Activated CD8-positive, alpha-beta memory T cell treated with anti-CD3 and anti-CD28 coated beads, Interleukin-2, amount 50 U/mL, for 24 hours (primary cell): ENCODE measurements around the gene SH2D4B.
"Not testable (repeated sequence)": the region's sequence is repeated elsewhere in the genome, so short reads cannot be mapped to it uniquely, and the experiment has no call there.

Source experiments
- DNase-seq: peaks from one replicate; pipeline ENCODE4 v3.0.0-alpha.2; 2020; ENCODE audit errors: extremely low read depth

Gene SH2D4B

DNA sequence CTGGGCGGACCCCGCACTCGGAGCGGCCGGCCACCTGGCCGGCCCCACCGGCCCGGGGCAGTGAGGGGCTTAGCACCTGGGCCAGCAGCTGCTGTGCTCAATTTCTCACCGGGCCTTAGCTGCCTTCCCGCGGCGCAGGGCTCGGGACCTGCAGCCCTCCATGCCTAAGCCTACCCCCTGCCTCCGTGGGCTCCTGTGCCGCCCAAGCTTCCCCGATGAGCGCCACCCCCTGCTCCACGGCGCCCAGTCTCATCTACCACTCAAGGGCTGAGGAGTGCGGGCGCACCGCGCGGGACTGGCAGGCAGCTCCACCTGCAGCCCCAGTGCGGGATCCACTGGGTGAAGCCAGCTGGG, 5.6 kb downstream of the SH2D4B start:
- not testable (repeated sequence) for DNase-seq

DNA sequence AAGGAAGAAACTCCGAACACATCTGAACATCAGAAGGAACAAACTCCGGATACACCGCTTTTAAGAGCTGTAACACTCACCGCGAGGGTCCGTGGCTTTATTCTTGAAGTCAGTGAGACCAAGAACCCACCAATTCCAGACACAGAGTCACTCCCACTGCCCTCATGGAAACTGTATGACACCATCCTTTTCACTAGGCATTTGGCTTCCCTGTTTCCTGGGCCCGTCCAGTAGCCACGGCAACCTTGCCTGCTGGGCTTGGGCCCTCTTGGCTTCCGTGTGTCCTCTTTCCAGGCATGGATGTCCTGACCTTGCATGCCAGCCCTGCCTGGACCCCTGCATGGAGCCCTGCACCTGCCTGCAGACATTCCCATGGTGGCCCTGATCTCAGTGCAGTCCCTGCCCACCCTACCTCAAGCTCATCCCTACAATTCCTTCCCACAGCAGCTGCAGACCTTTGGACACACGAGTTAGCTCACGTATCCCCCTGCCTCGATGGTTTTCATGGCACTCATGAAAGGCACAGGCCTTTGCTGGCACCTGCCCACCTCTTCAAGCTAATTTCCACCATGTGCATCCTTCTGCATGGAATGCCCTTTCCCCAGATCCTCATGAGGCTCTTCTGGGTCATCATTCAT, 6.7 kb downstream of the SH2D4B start:
- no peak for DNase-seq

DNA sequence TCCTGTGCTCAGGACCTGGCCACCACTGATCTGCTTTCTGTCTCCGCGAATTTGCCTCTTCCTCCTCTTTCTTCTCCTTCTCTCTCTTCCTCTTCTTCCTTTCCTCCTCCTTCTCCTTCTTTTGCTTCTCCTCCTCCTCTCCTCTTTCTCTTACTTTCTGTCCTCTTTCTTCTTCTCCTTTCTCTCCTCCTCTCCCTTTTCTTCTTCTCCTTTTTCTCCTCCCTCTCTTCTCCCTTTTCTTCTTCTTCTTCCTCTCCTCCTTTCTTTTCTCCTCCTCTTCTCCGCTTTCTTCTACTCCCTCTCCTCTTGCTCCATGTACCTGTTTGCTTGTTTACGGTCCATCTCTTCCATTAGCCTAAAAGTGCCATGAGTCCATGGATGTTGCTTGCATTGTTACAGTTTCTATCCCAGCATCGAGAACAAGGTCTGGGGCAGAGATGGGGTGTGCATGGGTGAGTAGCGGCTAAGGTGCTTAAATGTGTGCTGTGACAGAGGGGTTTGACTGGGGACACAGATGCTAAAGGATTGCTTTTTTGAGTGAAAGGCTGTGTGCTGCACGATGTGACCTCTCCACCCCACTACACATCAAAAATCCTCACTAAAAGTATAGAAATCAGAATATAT, 7.7 kb downstream of the SH2D4B start:
- DNase-seq, result no peak

DNA sequence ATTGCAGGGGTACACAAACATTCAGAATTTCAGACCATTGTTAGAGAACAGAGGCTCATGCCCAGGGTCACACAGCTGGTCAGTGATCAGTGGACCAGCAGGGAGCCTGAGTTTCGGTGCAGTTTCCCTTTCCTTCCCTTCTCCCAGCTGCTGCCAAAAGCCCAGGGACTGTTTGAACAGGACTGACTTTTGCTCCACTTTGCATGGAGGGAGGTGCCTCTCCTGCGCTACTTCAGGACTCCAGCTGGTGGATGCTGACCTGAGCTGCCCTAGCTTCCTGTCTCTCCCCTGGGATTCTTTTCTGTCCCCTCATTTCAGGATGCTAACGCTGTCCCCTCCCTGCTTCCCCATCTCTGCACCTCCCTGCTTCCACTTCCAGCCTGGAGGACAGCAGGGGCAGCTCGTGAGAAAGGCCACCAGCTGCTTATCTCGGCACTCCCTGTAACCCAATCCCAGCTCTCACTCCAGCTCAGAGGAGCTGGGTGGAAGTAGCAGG, 14.5 kb downstream of the SH2D4B start:
- no peak for DNase-seq

DNA sequence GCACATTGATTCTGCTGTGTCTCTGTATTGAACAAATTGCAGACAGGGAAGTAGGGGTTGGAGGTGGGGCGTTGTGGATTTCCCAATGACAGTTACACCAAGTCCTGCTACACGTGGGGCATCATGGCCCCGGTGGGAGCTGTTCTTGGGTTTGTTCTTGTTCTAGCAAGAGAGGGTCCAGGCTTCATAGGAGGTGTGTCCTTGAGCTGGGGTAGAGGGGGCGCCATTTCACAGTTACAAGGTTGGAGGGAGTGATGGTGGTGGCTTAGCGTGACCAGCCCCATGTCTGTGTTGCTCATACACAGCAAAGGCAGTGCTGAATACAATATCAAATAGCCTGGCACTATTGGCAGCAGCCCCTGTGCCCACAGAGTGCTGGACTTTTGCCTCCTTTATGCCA, 15.7 kb downstream of the SH2D4B start:
- no peak for DNase-seq

DNA sequence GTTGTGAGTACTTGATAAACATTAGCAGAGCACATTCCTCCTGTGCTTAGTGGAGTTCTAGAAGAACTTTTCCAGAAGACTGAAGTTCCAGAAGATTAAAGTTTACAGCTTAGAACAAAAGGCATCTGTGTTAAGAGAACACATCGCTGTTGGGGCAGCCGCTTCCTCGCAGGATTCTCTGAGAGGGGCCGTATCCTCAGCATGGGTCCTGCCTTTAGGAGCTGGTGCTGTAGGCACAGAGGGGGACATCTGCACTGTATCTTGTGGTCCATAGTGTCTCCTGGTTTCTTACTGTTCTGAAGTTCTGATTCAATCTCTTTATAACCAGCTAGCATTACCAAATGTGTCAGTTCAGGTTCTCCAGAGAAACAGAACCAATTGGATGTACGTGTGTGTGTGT, 16.3 kb downstream of the SH2D4B start:
- no peak for DNase-seq

DNA sequence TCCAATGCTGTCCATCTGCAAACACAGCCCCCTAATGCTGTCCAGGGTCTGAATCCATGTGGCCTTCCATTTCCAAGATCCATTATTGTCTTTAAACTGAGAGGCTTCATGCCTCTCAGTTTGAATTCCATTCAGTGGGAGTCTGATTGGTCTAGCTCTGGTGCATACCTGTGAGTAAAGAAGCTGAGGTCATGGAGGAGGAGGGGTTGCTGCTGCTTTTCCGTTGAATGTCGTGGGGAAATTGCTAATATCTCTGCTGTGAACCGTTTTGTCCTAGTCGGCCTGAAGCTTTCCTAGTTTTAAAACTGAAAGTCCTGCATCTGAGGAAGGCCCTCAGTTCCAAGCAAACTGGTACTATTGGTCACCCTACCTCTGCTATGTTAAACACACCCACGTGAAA, 17.7 kb downstream of the SH2D4B start:
- no peak for DNase-seq

DNA sequence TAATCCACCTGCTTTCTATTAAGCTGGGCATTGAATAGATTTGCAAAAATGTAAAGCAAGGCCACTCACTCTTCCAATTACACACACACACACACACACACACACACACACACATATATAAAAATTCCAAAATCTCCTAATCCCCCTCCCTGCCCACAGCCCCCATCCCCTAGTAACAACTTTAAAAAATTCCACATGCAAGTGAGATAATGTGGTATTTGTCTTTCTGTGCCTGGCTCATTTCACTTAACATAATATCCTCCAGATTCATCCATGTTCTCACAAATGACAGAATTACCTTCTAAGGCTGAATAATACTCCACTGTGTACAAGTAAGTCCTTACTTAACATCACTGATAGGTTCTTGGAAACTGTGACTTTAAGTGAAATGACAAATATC, 24.2 kb downstream of the SH2D4B start:
- no peak for DNase-seq

DNA sequence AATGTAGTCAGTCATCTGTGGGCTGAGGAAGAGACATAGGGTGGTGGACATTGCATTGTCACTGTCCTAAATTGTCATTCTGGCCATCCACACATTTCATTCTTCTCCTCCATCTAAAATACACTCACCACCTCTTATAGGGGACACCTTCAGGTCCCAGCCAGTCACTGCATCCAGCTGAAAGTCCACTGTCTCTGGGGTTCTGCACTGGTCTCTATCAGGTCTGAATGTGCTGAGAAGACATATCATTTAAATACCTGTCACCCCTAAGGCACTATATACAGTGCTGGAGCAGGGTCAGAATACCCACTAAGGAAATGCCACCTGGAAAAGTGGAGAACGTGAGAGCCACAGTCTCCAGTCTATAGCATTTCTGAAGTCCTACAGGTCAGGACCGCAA, 29.6 kb downstream of the SH2D4B start:
- no peak for DNase-seq

DNA sequence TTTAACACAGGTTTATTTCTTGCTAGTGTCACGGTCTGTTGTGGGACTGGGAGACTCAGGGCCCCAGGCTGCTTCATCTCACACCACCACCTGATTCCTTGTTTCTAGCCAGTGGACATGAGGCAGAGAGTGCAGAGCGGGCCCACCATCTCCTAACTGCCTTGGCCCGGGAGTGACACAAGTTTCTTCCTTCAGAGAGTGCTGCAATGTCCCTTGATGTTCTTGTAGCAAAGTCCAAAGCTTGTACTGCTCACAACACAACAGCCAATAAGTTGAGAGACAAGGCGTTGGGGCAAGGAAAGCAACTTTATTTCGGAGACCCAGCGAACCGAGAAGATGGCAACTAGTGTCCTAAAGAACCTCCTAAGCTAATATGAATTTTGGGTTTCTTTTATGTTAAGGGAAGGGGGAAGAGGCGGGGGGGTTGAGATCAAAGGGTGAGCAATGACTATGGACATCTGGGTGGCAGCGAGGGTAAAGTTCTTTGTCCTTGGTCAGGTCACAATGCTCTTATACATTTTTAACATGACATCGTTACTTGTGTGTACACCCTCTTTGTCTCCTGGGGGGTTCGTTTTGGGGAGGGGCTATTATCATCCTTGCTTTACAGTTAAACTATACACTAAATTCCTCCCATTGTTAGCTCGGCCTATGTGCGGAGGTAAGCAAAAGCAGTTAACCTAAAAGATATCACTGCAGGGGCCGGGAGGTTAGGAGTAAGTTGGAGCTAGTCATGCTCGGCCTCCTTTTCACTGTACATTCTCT, 31.6 kb downstream of the SH2D4B start:
- DNase-seq, result no peak

DNA sequence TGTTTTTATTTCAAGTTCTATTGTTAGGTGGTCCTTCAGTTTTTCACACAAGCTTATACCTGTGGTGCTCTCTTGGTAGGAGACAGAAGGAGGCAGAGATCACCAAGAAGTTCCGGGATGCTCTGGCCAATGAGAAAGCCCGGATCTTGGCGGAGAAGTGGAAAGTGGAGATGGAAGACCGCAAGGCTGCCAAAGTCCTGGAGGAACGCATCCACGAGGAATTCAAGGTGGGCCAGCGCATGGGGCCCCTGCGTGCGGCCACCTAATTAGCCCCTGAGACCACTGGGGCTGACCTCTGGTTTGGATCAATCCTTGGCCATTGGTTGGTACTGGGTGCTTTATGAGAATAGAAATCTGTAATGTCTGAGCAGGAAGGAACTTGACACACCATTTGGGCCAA, 33.6 kb downstream of the SH2D4B start:
- no peak for DNase-seq

DNA sequence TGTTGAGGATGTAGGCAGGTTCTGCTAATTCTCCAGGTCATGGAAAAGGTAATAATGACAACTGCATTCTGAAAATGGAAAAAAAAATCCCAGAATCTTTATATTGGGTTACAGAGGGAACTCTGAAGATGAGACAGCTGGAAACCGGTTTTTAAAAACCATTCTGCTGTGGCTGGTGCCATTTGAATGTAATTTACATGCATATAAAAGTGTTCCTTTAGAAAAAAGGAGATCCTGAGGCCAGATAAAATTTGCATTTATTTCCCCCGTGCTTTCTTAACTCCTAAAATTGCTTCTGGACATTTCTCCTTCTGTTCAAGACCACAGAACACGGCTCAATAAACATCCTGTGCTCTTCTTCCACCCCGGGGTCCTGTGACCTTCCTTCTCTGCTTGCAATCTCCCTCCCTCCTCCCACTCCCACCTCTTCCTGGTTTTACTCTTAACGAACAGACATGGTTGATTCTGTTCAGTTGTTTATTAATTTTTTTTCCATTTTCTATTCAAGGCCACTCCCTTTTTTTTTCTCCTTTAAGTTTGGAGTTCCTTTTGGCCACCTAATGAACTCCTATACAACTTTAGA, 41.6 kb downstream of the SH2D4B start:
- no peak for DNase-seq

DNA sequence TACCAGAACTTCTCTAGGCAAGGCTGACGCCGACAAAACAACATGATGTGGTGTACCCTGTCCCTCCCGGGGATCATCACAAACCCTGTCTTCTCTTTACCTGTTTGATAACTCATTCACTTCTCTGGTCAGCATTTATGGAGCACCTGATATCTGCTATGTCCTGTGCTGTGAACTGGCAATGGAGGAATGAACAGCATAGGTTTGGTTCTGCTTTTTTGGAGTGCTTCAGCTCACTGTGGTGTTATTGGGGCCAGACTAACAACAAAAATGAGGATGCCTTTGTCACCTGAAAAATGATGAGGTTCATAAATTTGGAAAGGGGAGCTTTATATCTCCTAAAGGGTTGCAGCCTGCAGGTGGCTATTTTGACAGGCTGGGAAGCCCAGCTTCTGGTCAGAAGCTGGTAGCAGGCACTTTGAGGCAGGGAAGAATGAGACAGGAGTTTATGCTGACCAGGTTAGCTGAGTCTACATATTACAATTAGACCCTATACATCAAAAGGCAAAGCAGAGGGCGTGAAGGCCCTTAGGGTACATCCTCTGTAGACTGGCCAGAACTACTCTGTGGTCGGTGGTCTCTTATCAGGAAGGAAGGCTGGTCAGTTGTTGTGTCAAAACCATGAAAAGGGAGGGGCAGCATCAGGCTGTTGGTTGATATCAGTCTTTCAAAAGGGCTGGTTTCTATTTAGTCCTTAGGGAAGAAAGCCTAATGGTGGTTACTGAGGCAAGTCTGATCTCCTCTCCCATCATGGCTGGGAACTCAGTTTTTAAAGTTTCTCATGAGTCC, 42.3 kb downstream of the SH2D4B start:
- no peak for DNase-seq

DNA sequence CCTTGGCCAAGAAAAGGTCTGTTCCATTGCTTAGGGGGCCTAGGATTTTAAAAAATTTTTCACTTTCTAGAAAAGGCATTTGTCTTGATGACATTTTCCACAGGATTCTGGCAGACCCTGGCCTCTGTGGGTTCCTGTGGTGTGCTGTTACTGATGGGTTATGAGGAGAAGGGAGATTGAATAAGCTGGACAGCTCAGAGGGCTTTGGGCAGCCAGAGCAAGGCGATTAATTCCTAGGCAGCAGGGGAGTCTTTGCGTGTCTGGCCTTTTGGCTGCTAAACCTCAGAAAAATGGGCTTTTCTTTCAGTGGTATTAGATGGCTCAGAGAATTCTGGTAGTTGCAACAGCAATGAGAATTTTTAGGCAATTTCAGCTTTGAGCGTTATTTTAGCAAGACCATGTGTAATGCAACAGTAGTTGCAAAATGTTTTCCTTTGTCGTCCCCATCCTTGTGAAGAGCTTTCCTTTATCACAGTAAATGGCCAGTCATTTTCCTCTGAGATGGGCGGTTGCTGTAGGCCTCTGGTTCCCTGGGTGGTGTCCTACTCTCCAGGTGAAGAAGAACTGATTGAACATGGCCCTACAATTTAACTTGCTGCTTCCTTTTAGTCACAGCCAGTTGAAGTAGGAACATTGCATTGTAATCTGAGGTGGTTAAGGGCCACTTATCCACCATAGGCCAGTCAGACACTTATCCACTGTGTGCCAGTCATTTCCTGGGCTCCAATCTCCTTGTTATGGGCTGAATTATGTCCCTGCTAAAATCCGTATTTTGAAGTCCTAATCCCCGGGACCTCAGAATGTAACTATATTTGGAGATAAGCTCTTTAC, 43.2 kb downstream of the SH2D4B start:
- DNase-seq, result no peak

DNA sequence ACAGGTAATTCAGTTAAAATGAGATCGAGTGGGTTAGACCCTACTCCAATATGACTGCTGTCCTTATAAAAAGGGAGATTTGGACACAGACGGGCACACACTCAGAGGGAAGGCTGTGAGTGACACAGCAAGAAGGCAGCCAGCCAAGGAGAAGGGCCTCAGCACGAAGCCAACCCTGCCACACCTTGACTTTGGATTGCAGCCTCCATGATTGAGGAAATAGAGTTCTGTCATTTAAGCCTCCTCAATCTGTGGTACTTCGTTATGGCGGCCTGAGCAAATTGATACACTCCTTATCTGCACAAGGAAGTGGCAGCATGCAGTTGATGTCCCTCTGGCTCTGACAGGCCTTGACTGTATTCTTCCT, 43.8 kb downstream of the SH2D4B start:
- no peak for DNase-seq

DNA sequence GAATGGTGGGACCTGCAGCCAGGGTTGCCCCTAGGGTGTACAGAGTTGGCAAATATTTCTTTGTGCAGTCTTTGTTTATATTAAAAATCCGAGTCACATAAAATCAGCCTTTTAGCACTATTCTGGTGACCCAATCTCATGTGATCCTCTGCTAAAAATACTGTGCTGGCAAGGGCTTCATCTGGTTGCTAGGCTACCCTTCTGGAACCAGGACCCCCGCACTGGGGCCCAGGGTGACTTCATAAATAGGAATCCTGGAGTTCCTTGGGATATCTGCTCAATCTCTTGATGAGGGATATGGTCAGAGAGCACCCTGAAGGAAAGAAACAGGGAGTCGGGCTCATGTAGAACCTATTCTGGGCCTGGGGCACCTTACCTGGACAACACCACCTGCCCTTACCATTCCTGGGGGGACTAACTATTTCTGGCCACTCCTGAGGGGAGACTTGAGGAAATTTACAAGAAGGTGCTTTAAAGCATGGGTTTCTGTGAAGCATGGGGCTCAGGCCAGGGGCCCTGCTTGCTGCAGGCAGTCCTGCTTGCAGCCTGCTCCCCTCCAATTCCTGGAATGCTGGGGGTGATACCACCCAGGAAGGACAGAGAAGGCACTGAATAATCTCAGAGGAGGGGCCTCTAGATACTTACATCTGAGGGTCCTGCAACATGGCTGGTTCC, 44.7 kb downstream of the SH2D4B start:
- DNase-seq, result no peak

DNA sequence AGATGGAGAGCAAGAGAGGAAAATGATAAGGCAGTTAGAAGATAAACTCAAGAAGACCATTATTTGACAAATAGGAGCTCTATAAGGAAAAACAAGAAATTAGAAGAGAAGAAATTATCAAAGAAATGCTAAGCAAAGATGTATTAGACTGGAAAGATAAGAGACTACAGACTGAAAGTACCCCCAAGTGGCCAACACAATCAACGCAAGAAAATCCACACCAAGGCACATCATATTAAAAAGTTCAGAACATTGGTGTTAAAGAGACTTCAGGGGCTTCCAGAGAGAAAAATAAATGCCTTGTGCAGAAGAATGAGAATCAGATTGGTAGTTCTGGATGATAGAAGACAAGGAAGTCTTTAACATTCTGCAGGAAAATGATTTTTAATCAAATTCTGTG, 46.0 kb downstream of the SH2D4B start:
- no peak for DNase-seq

DNA sequence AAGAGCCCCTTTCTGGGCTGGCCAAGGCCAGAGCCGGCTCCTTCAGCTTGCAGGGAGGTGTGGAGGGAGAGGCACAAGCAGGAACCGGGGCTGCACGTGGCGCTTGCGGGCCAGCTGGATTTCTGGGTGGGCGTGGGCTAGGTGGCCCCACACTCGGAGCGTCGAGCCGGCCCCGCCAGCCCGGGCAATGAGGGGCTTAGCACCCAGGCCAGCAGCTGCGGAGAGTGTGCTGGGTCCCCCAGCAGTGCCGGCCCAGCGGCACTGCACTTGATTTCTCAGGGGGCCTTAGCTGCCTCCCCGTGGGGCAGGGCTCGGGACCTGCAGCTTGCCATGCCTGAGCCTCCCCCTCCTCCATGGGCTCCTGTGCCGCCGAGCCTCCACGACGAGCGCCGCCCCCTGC, 48.1 kb downstream of the SH2D4B start:
- no peak for DNase-seq

DNA sequence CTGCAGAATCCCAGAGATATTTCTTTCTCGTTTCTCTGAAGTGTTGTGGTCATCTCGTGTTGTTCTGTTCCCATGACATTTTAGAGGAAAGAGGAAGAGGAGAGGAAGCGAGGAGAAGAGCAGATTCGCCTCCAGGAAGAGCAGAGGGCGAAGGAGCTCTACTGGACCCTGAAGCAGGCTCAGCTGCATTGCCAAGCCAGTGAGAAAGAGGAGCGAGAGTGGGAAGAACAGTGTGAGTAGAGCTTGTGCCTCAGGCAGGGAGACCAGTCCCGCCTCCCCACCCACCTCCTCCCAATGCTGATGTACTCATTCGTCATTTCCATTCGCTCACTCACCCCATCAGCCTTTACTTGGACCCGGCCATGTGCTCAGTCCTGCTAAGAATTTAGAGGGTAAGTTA, 50.8 kb downstream of the SH2D4B start:
- DNase-seq, result no peak

DNA sequence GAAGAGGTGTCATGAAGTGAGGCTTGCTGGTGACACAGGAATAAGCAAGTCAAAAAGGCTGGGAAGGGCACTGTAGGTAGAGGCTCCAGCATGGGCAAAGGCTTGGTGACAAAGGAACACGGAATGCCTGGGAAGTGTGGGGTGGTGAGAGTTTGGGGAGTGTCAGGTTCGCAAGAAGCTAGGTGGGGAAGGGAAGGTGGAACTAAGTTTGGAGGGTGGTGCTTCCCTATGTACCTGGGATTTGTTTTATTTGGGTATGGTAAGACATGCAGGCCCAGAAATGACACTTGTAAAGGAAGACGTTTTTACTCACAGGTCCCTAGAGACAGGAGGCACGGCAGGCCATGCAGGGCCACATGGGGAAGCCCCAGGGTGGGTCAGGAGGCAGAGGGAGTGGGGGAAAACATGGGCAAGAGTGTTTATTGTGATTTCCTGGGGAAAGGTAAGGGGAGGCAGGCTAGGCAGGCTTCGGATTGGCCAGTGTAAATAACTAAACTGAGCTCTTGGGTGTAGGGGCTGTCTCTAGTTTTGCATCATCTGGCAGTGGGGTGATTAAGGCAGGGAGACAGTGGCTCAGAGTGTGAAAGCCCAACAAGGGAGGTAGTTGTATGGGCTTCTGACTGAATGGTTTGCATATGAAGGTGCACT, 52.1 kb downstream of the SH2D4B start:
- DNase-seq, result no peak
